Hepatocyte (in vitro differentiated cells): ENCODE results near the gene FIBCD1.

ENCODE experiments used
- EZH2phosphoT487 ChIP-seq: fragments of 200-600 bp; sonication (generic); IDR thresholded peaks from one replicate; pipeline ENCODE4 v1.6.1; 2018; ENCODE audit warnings: antibody characterized with exemption, mild to moderate bottlenecking, low read depth, moderate library complexity; ENCODE audit not compliant: unreplicated experiment, severe bottlenecking
- TF ChIP-seq, protein P1 (sequence below): fragments of 200-600 bp; sonication (generic); IDR thresholded peaks from 2 replicates; pipeline ENCODE4 v1.5.1; 2016; ENCODE audit warnings: antibody characterized with exemption, mild to moderate bottlenecking; ENCODE audit not compliant: poor library complexity

DNA sequence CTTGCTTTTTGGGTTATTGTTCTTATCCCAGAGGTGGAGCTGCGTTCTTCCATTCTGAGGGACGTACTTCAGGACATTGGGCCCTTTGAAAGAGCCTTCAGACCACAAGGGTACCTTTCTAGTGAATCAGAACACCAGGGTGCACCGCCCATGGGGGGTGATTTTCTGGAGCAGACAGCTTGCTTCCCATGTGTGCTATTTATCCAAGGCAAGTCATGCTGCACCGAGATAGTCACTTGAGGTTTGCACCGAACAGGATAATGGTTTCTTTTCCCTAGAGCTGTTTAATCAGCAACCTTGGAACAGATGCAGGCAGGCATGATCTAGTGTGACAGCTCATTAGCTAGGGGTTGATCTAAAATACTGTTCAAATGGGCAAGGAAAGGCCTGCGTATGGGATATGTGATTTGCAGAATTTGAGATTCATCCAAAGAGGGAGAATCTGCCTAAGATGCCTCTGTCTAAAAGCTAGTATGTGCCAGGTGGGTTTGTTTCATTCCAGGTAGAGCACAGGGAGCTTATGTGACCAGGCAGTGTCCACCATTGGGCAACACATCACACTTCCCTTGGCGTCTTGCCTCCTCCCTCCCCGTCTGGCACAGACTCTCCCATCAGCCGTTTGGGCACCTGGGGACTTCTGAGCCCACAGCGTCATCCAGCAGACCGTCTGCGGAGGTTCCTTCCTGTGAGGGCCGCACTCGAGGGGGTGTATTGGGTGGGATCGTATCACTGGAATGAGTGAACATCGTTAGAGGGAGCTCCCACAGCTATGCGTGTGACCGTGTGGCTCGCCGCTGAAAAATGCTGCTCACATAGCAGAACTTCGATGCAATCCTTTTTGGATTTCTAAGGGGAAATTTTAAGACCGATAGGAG lies 80.9 kb downstream of the FIBCD1 start:
- TF ChIP-seq, protein P1, sequence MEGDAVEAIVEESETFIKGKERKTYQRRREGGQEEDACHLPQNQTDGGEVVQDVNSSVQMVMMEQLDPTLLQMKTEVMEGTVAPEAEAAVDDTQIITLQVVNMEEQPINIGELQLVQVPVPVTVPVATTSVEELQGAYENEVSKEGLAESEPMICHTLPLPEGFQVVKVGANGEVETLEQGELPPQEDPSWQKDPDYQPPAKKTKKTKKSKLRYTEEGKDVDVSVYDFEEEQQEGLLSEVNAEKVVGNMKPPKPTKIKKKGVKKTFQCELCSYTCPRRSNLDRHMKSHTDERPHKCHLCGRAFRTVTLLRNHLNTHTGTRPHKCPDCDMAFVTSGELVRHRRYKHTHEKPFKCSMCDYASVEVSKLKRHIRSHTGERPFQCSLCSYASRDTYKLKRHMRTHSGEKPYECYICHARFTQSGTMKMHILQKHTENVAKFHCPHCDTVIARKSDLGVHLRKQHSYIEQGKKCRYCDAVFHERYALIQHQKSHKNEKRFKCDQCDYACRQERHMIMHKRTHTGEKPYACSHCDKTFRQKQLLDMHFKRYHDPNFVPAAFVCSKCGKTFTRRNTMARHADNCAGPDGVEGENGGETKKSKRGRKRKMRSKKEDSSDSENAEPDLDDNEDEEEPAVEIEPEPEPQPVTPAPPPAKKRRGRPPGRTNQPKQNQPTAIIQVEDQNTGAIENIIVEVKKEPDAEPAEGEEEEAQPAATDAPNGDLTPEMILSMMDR, result no peak
- TF ChIP-seq EZH2phosphoT487, result no peak
